ENCODE results near the gene KCNJ3.

KCNJ3 gene

DNA sequence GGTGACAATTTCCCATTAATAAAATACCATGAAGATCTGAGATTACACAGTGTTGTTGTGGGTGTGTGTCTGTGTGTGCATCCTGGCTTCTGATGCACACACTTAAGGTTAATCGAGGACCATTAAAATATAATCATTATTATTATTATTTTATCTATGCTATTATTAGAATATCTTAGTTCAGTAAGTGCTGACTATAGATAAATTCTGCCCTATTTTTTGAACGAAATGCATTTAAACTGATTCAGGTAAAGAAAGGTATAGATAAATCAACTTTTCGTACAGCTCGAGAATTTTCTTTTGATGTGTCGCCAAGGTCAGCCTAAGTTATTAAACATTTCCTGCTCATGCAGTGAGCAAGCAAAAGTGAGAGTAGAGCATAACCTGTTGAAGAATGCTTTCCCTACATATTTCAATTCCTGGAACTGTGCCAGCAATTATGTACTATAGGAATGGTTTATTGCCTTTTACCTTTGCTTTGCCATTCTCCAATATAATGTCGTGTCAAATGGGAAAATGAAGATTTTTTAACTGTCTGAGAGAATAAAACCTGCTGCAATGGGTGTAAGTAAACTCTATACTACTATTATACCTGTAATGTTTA, 25.8 kb downstream of the KCNJ3 start:
- H3K18ac ChIP-seq (ENCODE audit: low read length), result no peak overlapping the region
- WGBS, 2 donors (ENCODE audit: extremely low coverage in 2 of 2, insufficient read length in 2 of 2, insufficient replicate concordance in 1 of 2), result no CpG with 5 or more reads among the region's 6 CpGs

DNA sequence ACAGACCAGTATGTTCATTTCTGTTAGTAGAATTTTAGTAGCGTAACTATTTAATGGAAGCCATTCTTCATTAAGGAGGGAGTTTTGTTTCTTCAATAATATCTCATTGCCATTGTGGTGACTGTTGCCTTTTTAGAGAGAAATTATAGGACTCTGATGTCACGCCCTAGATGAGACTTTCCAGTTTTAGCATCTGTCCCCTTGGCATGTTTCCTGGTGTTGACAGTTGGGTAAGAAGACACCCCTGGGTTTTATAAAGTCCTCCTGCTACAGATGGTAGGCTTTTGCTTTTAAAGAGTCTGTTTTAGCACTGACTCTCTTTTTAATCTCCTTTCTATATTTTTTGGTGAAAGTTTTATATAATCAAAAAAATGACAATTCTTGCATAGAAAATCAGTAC, 41.9 kb downstream of the KCNJ3 start:
- no peak overlapping the region for H2BK120ac ChIP-seq (ENCODE audit: low read depth, low read length)
- H3K4me2 ChIP-seq (ENCODE audit: insufficient read depth, low read length, poor library complexity, severe bottlenecking), result no peak overlapping the region
- H4K8ac ChIP-seq (ENCODE audit: low read depth, low read length), result no peak overlapping the region
- H3K4me1 ChIP-seq (ENCODE audit: control insufficient read depth in 2 of 2, insufficient read depth in 1 of 2, low read depth in 1 of 2, low read length in 2 of 2), result no peaks in the 10 kb centered on the region
- H3K27ac ChIP-seq (replicated peaks; ENCODE audit: low read length), result no peak overlapping the region
- no peak overlapping the region for H3K9ac ChIP-seq (ENCODE audit: low read depth, low read length, poor library complexity)
- H3K14ac ChIP-seq (ENCODE audit: low read length), result no peak overlapping the region
- H3K18ac ChIP-seq (ENCODE audit: low read length), result no peak overlapping the region
- H3K4ac ChIP-seq (ENCODE audit: low read length), result no peak overlapping the region
- no peak overlapping the region for H2BK15ac ChIP-seq (ENCODE audit: low read length)
- H3K27me3 ChIP-seq (ENCODE audit: control insufficient read depth in 3 of 3, insufficient read depth in 3 of 3, low read depth in 1 of 3, low read length in 3 of 3), result no peaks in the 10 kb centered on the region
- no peak overlapping the region for H2AFZ ChIP-seq (ENCODE audit: low read length)
- H3K79me1 ChIP-seq (ENCODE audit: low read depth, low read length), result no peaks in the 10 kb centered on the region
- no peak overlapping the region for H4K91ac ChIP-seq (ENCODE audit: low read depth, low read length, poor library complexity)
- H3K4me3 ChIP-seq (ENCODE audit: low read length in 2 of 2), result no peak overlapping the region
- no peaks in the 10 kb centered on the region for H3K36me3 ChIP-seq (replicated peaks in 1 of 2; ENCODE audit: control insufficient read depth in 2 of 2, insufficient read depth in 2 of 2, low read length in 2 of 2)
- no CpG with 5 or more reads among the region's 2 CpGs for WGBS, 2 donors (ENCODE audit: extremely low coverage in 2 of 2, insufficient read length in 2 of 2, insufficient replicate concordance in 1 of 2)
- H2BK12ac ChIP-seq (ENCODE audit: low read length), result no peak overlapping the region
- no peak overlapping the region for H2BK5ac ChIP-seq (ENCODE audit: low read length)
- H2AK5ac ChIP-seq (ENCODE audit: low read depth, low read length), result no peak overlapping the region
- no peak for DNase-seq (ENCODE audit: low spot score)
- H3K23ac ChIP-seq (ENCODE audit: low read depth, low read length, poor library complexity), result no peak overlapping the region
- H3K9me3 ChIP-seq (replicated peaks in 1 of 2; ENCODE audit: control insufficient read depth in 2 of 2, insufficient read depth in 1 of 2, low read depth in 1 of 2, low read length in 2 of 2), result peaks cover 0 to 1% of the 10 kb centered on the region in 2 donors

More for the DNA sequence above, 25.8 kb downstream of the KCNJ3 start:
- no peaks in the 10 kb centered on the region for H3K79me1 ChIP-seq (ENCODE audit: low read depth, low read length)
- DNase-seq (ENCODE audit: low spot score), result no peak
- H3K23ac ChIP-seq (ENCODE audit: low read depth, low read length, poor library complexity), result no peak overlapping the region
- H3K4me2 ChIP-seq (ENCODE audit: insufficient read depth, low read length, poor library complexity, severe bottlenecking), result no peak overlapping the region
- H2BK120ac ChIP-seq (ENCODE audit: low read depth, low read length), result no peak overlapping the region
- no peaks in the 10 kb centered on the region for H3K4me1 ChIP-seq (ENCODE audit: control insufficient read depth in 2 of 2, insufficient read depth in 1 of 2, low read depth in 1 of 2, low read length in 2 of 2)
- H2BK15ac ChIP-seq (ENCODE audit: low read length), result no peak overlapping the region
- no peak overlapping the region for H4K91ac ChIP-seq (ENCODE audit: low read depth, low read length, poor library complexity)
- no peaks in the 10 kb centered on the region for H3K9me3 ChIP-seq (replicated peaks in 1 of 2; ENCODE audit: control insufficient read depth in 2 of 2, insufficient read depth in 1 of 2, low read depth in 1 of 2, low read length in 2 of 2)
- no peaks in the 10 kb centered on the region for H3K36me3 ChIP-seq (replicated peaks in 1 of 2; ENCODE audit: control insufficient read depth in 2 of 2, insufficient read depth in 2 of 2, low read length in 2 of 2)
- H3K27ac ChIP-seq (replicated peaks; ENCODE audit: low read length), result no peak overlapping the region
- no peak overlapping the region for H3K9ac ChIP-seq (ENCODE audit: low read depth, low read length, poor library complexity)
- no peak overlapping the region for H2AFZ ChIP-seq (ENCODE audit: low read length)
- H4K8ac ChIP-seq (ENCODE audit: low read depth, low read length), result no peak overlapping the region
- no peaks in the 10 kb centered on the region for H3K27me3 ChIP-seq (ENCODE audit: control insufficient read depth in 3 of 3, insufficient read depth in 3 of 3, low read depth in 1 of 3, low read length in 3 of 3)
- no peak overlapping the region for H2AK5ac ChIP-seq (ENCODE audit: low read depth, low read length)
- no peak overlapping the region for H3K4me3 ChIP-seq (ENCODE audit: low read length in 2 of 2)
- no peak overlapping the region for H2BK5ac ChIP-seq (ENCODE audit: low read length)
- H3K4ac ChIP-seq (ENCODE audit: low read length), result no peak overlapping the region
- H2BK12ac ChIP-seq (ENCODE audit: low read length), result no peak overlapping the region
- H3K14ac ChIP-seq (ENCODE audit: low read length), result no peak overlapping the region

DNA sequence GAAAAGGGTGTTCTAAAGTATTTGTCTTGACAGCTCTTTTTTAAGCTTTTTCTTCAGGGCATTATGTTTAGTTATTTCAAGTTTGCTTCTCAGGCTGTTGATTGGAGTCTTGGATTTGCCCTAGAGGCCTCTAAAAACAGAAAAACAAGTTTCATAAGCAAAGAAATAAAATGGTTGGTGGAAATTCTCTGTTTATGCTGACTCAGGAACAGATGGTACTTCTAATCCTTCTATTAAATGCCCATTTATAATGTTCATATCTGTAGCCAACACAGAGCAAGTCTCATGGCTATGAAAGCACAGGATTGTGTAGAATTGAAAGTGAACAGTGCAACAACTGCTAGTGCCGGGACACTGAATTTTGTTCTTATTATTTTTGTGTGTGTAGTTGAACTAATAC, 60.4 kb downstream of the KCNJ3 start:
- no peak for DNase-seq (ENCODE audit: low spot score)
- Histone ChIP-seq H3K36me3 (replicated peaks in 1 of 2; ENCODE audit: control insufficient read depth in 2 of 2, insufficient read depth in 2 of 2, low read length in 2 of 2) (no peaks in the 10 kb centered on the region), H3K79me1 (ENCODE audit: low read depth, low read length) (no peaks in the 10 kb centered on the region), H4K8ac (ENCODE audit: low read depth, low read length) (no peak overlapping the region), H2AFZ (ENCODE audit: low read length) (no peak overlapping the region), H3K4ac (ENCODE audit: low read length) (no peak overlapping the region), H3K4me3 (ENCODE audit: low read length in 2 of 2) (no peak overlapping the region), H2BK15ac (ENCODE audit: low read length) (no peak overlapping the region), H3K23ac (ENCODE audit: low read depth, low read length, poor library complexity) (no peak overlapping the region), H3K27ac (replicated peaks; ENCODE audit: low read length) (no peak overlapping the region), H2BK5ac (ENCODE audit: low read length) (no peak overlapping the region), H2BK12ac (ENCODE audit: low read length) (no peak overlapping the region), H3K9ac (ENCODE audit: low read depth, low read length, poor library complexity) (no peak overlapping the region), H2BK120ac (ENCODE audit: low read depth, low read length) (no peak overlapping the region), H3K27me3 (ENCODE audit: control insufficient read depth in 3 of 3, insufficient read depth in 3 of 3, low read depth in 1 of 3, low read length in 3 of 3) (no peaks in the 10 kb centered on the region), H3K9me3 (replicated peaks in 1 of 2; ENCODE audit: control insufficient read depth in 2 of 2, insufficient read depth in 1 of 2, low read depth in 1 of 2, low read length in 2 of 2) (no peaks in the 10 kb centered on the region), H2AK5ac (ENCODE audit: low read depth, low read length) (no peak overlapping the region), H3K18ac (ENCODE audit: low read length) (no peak overlapping the region), H3K4me2 (ENCODE audit: insufficient read depth, low read length, poor library complexity, severe bottlenecking) (no peak overlapping the region), H3K4me1 (ENCODE audit: control insufficient read depth in 2 of 2, insufficient read depth in 1 of 2, low read depth in 1 of 2, low read length in 2 of 2) (no peaks in the 10 kb centered on the region), H4K91ac (ENCODE audit: low read depth, low read length, poor library complexity) (no peak overlapping the region), H3K14ac (ENCODE audit: low read length) (no peak overlapping the region)
- WGBS, 2 donors (ENCODE audit: extremely low coverage in 2 of 2, insufficient read length in 2 of 2, insufficient replicate concordance in 1 of 2), result no CpG with 5 or more reads among the region's 1 CpG

DNA sequence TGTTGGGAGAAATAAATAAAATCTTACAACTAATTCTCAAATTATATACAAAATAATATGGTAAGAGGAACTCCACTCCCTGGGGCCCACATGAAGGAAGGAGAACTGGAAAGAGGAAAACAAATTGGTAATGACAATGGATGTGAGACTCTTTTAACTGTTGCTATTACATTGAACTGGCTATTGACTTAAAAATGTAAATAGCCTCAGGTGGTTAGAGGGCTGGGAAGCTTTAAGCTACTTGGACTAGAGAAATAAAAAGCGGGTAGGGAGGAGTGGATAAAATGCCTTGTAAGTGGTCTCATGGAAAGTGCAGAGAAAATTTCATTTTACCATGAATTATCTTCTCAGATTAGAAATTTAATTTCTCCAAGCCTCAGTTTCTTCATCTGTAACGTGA, 64.1 kb downstream of the KCNJ3 start:
- H2BK5ac ChIP-seq (ENCODE audit: low read length), result no peak overlapping the region
- H3K27me3 ChIP-seq (ENCODE audit: control insufficient read depth in 3 of 3, insufficient read depth in 3 of 3, low read depth in 1 of 3, low read length in 3 of 3), result no peaks in the 10 kb centered on the region
- no peak overlapping the region for H3K4me3 ChIP-seq (ENCODE audit: low read length in 2 of 2)
- H2AFZ ChIP-seq (ENCODE audit: low read length), result no peak overlapping the region
- H2BK15ac ChIP-seq (ENCODE audit: low read length), result no peak overlapping the region
- H3K9ac ChIP-seq (ENCODE audit: low read depth, low read length, poor library complexity), result no peak overlapping the region
- no peak overlapping the region for H2BK120ac ChIP-seq (ENCODE audit: low read depth, low read length)
- no peak overlapping the region for H2AK5ac ChIP-seq (ENCODE audit: low read depth, low read length)
- no peaks in the 10 kb centered on the region for H3K79me1 ChIP-seq (ENCODE audit: low read depth, low read length)
- no peak overlapping the region for H2BK12ac ChIP-seq (ENCODE audit: low read length)
- no peak overlapping the region for H4K91ac ChIP-seq (ENCODE audit: low read depth, low read length, poor library complexity)
- no peaks in the 10 kb centered on the region for H3K36me3 ChIP-seq (replicated peaks in 1 of 2; ENCODE audit: control insufficient read depth in 2 of 2, insufficient read depth in 2 of 2, low read length in 2 of 2)
- DNase-seq (ENCODE audit: low spot score), result no peak
- no peaks in the 10 kb centered on the region for H3K9me3 ChIP-seq (replicated peaks in 1 of 2; ENCODE audit: control insufficient read depth in 2 of 2, insufficient read depth in 1 of 2, low read depth in 1 of 2, low read length in 2 of 2)
- no peaks in the 10 kb centered on the region for H3K4me1 ChIP-seq (ENCODE audit: control insufficient read depth in 2 of 2, insufficient read depth in 1 of 2, low read depth in 1 of 2, low read length in 2 of 2)
- no peak overlapping the region for H4K8ac ChIP-seq (ENCODE audit: low read depth, low read length)
- H3K18ac ChIP-seq (ENCODE audit: low read length), result no peak overlapping the region
- no peak overlapping the region for H3K23ac ChIP-seq (ENCODE audit: low read depth, low read length, poor library complexity)
- no peak overlapping the region for H3K27ac ChIP-seq (replicated peaks; ENCODE audit: low read length)
- no peak overlapping the region for H3K4ac ChIP-seq (ENCODE audit: low read length)
- H3K4me2 ChIP-seq (ENCODE audit: insufficient read depth, low read length, poor library complexity, severe bottlenecking), result no peak overlapping the region
- no CpG with 5 or more reads among the region's 2 CpGs for WGBS, 2 donors (ENCODE audit: extremely low coverage in 2 of 2, insufficient read length in 2 of 2, insufficient replicate concordance in 1 of 2)
- no peak overlapping the region for H3K14ac ChIP-seq (ENCODE audit: low read length)

Measured in neuronal stem cell (in vitro differentiated cells).